Measurements from ENCODE around the gene PTPN14.

DNA sequence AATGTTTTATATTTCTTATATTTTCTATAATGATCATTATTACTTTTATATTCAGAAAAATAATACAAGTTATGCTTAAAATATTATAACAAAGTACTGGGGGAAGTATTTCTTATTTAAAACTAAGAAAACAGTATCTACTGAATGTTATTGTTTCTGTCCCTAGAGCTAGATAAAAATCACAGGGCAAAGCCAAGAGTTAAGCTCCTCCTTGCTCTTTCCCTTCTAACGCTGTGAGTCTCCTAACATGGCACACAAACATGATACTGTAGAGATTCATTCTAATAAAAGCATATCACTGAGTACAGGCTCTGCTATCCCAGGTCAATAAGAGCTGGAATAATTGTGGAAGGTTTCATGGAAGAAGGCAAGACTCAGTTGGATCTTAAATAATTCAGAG is 53.4 kb downstream of the PTPN14 start:
- TF ChIP-seq, protein P1, sequence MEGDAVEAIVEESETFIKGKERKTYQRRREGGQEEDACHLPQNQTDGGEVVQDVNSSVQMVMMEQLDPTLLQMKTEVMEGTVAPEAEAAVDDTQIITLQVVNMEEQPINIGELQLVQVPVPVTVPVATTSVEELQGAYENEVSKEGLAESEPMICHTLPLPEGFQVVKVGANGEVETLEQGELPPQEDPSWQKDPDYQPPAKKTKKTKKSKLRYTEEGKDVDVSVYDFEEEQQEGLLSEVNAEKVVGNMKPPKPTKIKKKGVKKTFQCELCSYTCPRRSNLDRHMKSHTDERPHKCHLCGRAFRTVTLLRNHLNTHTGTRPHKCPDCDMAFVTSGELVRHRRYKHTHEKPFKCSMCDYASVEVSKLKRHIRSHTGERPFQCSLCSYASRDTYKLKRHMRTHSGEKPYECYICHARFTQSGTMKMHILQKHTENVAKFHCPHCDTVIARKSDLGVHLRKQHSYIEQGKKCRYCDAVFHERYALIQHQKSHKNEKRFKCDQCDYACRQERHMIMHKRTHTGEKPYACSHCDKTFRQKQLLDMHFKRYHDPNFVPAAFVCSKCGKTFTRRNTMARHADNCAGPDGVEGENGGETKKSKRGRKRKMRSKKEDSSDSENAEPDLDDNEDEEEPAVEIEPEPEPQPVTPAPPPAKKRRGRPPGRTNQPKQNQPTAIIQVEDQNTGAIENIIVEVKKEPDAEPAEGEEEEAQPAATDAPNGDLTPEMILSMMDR (IDR thresholded peaks at IDR 0.05): no peak
- TF ChIP-seq POLR2A (IDR thresholded peaks at IDR 0.05): no peak

Data from lower leg skin (tissue), 3 donors.